NB4 (cell line): ENCODE results near the gene CGNL1.

Experiments
- CTCF ChIP-seq: IDR thresholded peaks from one replicate; pipeline ENCODE4 v1.5.1; 2012; ENCODE audit warnings: low read depth, low read length
- MYC ChIP-seq: IDR thresholded peaks from 2 replicates; pipeline ENCODE4 v1.6.1; 2011; ENCODE audit warnings: low read depth, low read length
- POLR2A ChIP-seq: IDR thresholded peaks from 2 replicates; pipeline ENCODE4 v1.6.1; 2011; ENCODE audit warnings: mild to moderate bottlenecking; ENCODE audit not compliant: insufficient read length; ENCODE audit errors: extremely low read depth

- no peak for TF ChIP-seq CTCF
- no peak for TF ChIP-seq POLR2A
- no peak for TF ChIP-seq MYC
These were observed 88.2 kb downstream of the CGNL1 start for GRCh38 chr15:57464480-57464879.
